Heart left ventricle (tissue), 16 donors: ENCODE results near the gene PGF. TPM values are rescaled to one million over a fixed set of nuclear protein-coding genes. Genes with fewer than 3 reads are reported as not detected.
A peak's percentile ranks its signal among the peaks of the same experiment; 100 is the strongest.
"Not testable (repeated sequence)": the region's sequence is repeated elsewhere in the genome, so short reads cannot be mapped to it uniquely, and the experiment has no call there.

Experiments
- ATAC-seq, 4 donors: fragments of 200-7000 bp; cut with Tn5 transposase; one replicate each; pipeline ENCODE4 v1.9.1; 2020 to 2022; ENCODE audit warnings: moderate library complexity in 4 of 4, mild to moderate bottlenecking in 3 of 4, moderate number of reproducible peaks in 1 of 4
- DNase-seq, 5 donors: peaks; one replicate each; pipeline ENCODE4 v3.0.0-alpha.2; 2020
- H3K27ac ChIP-seq, 12 donors: fragments of 200-600 bp; sonication (generic) in 4 of 12; one replicate each; pipeline versions ENCODE4 v1.5.0 to v1.8.0; 2016 to 2022; ENCODE audit warnings: mild to moderate bottlenecking in 2 of 12
- H3K27me3 ChIP-seq, 9 donors: fragments of 200-600 bp; sonication (generic) in 2 of 9; one replicate each; pipeline versions ENCODE4 v1.5.1 to v1.8.0; 2016 to 2022; ENCODE audit warnings: mild to moderate bottlenecking in 3 of 9
- H3K36me3 ChIP-seq, 9 donors: fragments of 200-600 bp; sonication (generic) in 2 of 9; one replicate each; pipeline versions ENCODE4 v1.5.0 to v1.8.0; 2018 to 2022; ENCODE audit warnings: mild to moderate bottlenecking in 2 of 9
- H3K4me1 ChIP-seq, 12 donors: fragments of 200-600 bp; sonication (generic) in 4 of 12; one replicate each; pipeline versions ENCODE4 v1.5.0 to v1.8.0; 2016 to 2022; ENCODE audit warnings: mild to moderate bottlenecking in 3 of 12
- H3K4me3 ChIP-seq, 12 donors: fragments of 200-600 bp; sonication (generic) in 4 of 12; one replicate each; pipeline versions ENCODE4 v1.5.0 to v1.8.0; 2017 to 2022; ENCODE audit warnings: mild to moderate bottlenecking in 9 of 12, moderate library complexity in 4 of 12
- H3K9me3 ChIP-seq, 12 donors: fragments of 200-600 bp; sonication (generic) in 4 of 12; one replicate each; pipeline versions ENCODE4 v1.5.0 to v1.8.0; 2016 to 2022; ENCODE audit warnings: mild to moderate bottlenecking in 1 of 12
- CTCF ChIP-seq, 12 donors: fragments of 200-600 bp; sonication (generic) in 4 of 12; IDR thresholded peaks; one replicate each; pipeline versions ENCODE4 v1.5.0 to v1.8.0; 2018 to 2022; ENCODE audit warnings: antibody characterized with exemption in 12 of 12, mild to moderate bottlenecking in 5 of 12
- POLR2A ChIP-seq, 2 donors: fragments of 450-650 bp; IDR thresholded peaks; one replicate each; pipeline ENCODE4 v1.6.1; 2017; ENCODE audit warnings: antibody characterized with exemption in 2 of 2, mild to moderate bottlenecking in 2 of 2, moderate library complexity in 2 of 2
- WGBS, 4 donors: extraction: QIAGEN DNeasy Blood & Tissue Kit in 2 of 4; methylation state at CpG; one replicate each; pipeline versions ENCODE4 v1.1.5 to v1.1.7; 2013 to 2018; 5-methylcytosine and 5-hydroxymethylcytosine counted together
- intact Hi-C, 10 donors: fragments of 100-400 bp; cut with DNase I; formaldehyde crosslinking; loops; one replicate each; pipeline versions ENCODE4 v1.11.1 to v1.14.2; 2022
- polyA plus RNA-seq, 2 donors: library from polyadenylated mRNA; stranded (reverse); fragments of 200-250 nt; gene quantifications; one replicate each; pipeline ENCODE4 v1.2.3, GENCODE V29; 2013
- total RNA-seq, 9 donors: library from RNA; depleted of rRNA in 2 of 9; stranded (reverse); fragments of >200 nt in 2 of 9; fragmentation: NEBNext Ultra II Directional in 3 of 9; extraction: Animal tissue kit (Norgen Biotek cat#: 25700) in 3 of 9; gene quantifications; one replicate each; pipeline versions ENCODE4 v1.1.0 to v1.2.4, GENCODE V29; 2016 to 2023
- donor health status: ischemic (EF 13 %, LVEDD 7.1; RV severe dilation, severe dysfunction).
- donor health status: healthy with polysubstance abuse.
- donor health status: DM: no; HTN: yes; CAD: no.
- donor health status: DM: no; HTN: no; CAD: no.
- donor health status: ischemic (EF 25% LVEDD 6.9; RV normal size, moderate dysfunction).
- donor health status: ischemic (EF 25% LVEDD 5.7; RV mildly dilated, moderate dysfunction).
- donor health status: healthy.
- donor health status: DM: yes; HTN: yes; CAD: no.
- donor health status: ischemic (EF 35%, LVEDD 5.7; RV mildly dilated, moderate dysfunction).
- donor health status: nonischemic (EF 11% LVEDD 7.7; RV severe dilation, severe dysfunction).
- donor health status: DM: yes; HTN: yes; CAD: no.
- donor health status: PGD.
- donor health status: ischemic (EF 29% LVEDD 5.4; RV normal size, mild dysfunction).
- donor health status: nonischemic (EF 23%, LVEDD 6.1; RV moderate dilation, normal function).

Gene PGF
- total and polyA plus RNA-seq, 11 donors: 4.1 to 30.4 (median 5.9) TPM

GRCh38 chr14:74932401-74932901, 22.9 kb downstream of the PGF start:
- DNase-seq: peak in 2 of 5 donors; percentile 28 to 41
- H3K4me1 ChIP-seq: peaks cover 0 to 43% (median 32%) of the 10 kb centered on the region in 12 donors
- no peaks in the 10 kb centered on the region for H3K9me3 ChIP-seq
- TF ChIP-seq POLR2A (IDR thresholded peaks at IDR 0.05) (no peak), CTCF (IDR thresholded peaks at IDR 0.05) (no peak)
- no peaks in the 10 kb centered on the region for H3K36me3 ChIP-seq
- ATAC-seq: peak; percentile 58 to 77 (median 60)
- intact Hi-C loops: no loop called here
- peak overlapping the region in 10 of 12 donors; percentile 22 to 67 (median 54) for H3K27ac ChIP-seq
- H3K4me3 ChIP-seq: no peak overlapping the region
- WGBS, 4 donors: 21 to 38% (median 30%) methylated on average over 6 of the region's 6 CpGs
- H3K27me3 ChIP-seq: no peaks in the 10 kb centered on the region

- H3K4me3 ChIP-seq, H3K9me3 ChIP-seq, ATAC-seq, intact Hi-C loops, DNase-seq, H3K27me3 ChIP-seq, H3K36me3 ChIP-seq: not testable (repeated sequence)
- H3K27ac ChIP-seq: peak overlapping the region in 7 of 12 donors; percentile 23 to 67 (median 57)
- H3K4me1 ChIP-seq: peaks cover 0 to 43% (median 32%) of the 10 kb centered on the region in 12 donors
- WGBS, 4 donors: 76 to 83% (median 82%) methylated on average over 9 of the region's 9 CpGs
Measured at GRCh38 chr14:74931744-74932143, 23.7 kb downstream of the PGF start.

GRCh38 chr14:74929242-74929641, 26.2 kb downstream of the PGF start:
- Histone ChIP-seq H3K4me3 (no peak overlapping the region), H3K9me3 (no peaks in the 10 kb centered on the region), H3K36me3 (no peaks in the 10 kb centered on the region), H3K27ac (no peak overlapping the region), H3K27me3 (no peaks in the 10 kb centered on the region), H3K4me1 (peaks cover 0 to 24% (median 20%) of the 10 kb centered on the region in 12 donors)
- no peak for DNase-seq
- WGBS, 4 donors: 79 to 88% (median 81%) methylated on average over 6 of the region's 6 CpGs
- no peak for TF ChIP-seq POLR2A (IDR thresholded peaks at IDR 0.05)
- TF ChIP-seq CTCF (IDR thresholded peaks at IDR 0.05): no peak
- no peak for ATAC-seq
- intact Hi-C loops: no loop called here

GRCh38 chr14:74927225-74927624, 28.2 kb downstream of the PGF start:
- no peaks in the 10 kb centered on the region for H3K36me3 ChIP-seq
- no peak overlapping the region for H3K4me3 ChIP-seq
- H3K27me3 ChIP-seq: peaks cover 0 to 5% (median 0%) of the 10 kb centered on the region in 9 donors
- H3K4me1 ChIP-seq: peaks cover 0 to 18% (median 7%) of the 10 kb centered on the region in 12 donors
- intact Hi-C loops: no loop called here
- ATAC-seq (no peak), DNase-seq (no peak)
- no peak overlapping the region for H3K27ac ChIP-seq
- WGBS, 4 donors: 79 to 89% (median 81%) methylated on average over 6 of the region's 6 CpGs
- H3K9me3 ChIP-seq: no peaks in the 10 kb centered on the region
- TF ChIP-seq CTCF (IDR thresholded peaks at IDR 0.05) (no peak), POLR2A (IDR thresholded peaks at IDR 0.05) (no peak)

GRCh38 chr14:74924061-74924460, 31.3 kb downstream of the PGF start:
- peaks cover 0 to 5% (median 0%) of the 10 kb centered on the region in 9 donors for H3K27me3 ChIP-seq
- peak in 1 of 5 donors; percentile 37 for DNase-seq
- no peak for TF ChIP-seq CTCF (IDR thresholded peaks at IDR 0.05)
- TF ChIP-seq POLR2A (IDR thresholded peaks at IDR 0.05): no peak
- intact Hi-C loops: no loop called here
- H3K4me3 ChIP-seq: no peak overlapping the region
- no peaks in the 10 kb centered on the region for H3K9me3 ChIP-seq
- H3K4me1 ChIP-seq: peaks cover 0 to 18% (median 6%) of the 10 kb centered on the region in 12 donors
- no peak for ATAC-seq
- H3K36me3 ChIP-seq: peaks cover 0 to 4% (median 0%) of the 10 kb centered on the region in 9 donors
- no peak overlapping the region for H3K27ac ChIP-seq
- WGBS, 4 donors: 86 to 90% (median 88%) methylated on average over 11 of the region's 11 CpGs
